CD4-positive, alpha-beta T cell treated with Interleukin-12 subunit alpha and Interleukin-12 subunit beta, for 1 hour (primary cell): ENCODE data around the gene TMCC2.
"Not testable (repeated sequence)": the region's sequence is repeated elsewhere in the genome, so short reads cannot be mapped to it uniquely, and the experiment has no call there.

Source experiments
- DNase-seq: peaks from one replicate; pipeline ENCODE4 v3.0.0-alpha.2; 2020

The TMCC2 gene

GRCh38 chr1:205216588-205216987 lies 11.2 kb upstream of the TMCC2 start:
- no peak for DNase-seq

GRCh38 chr1:205217418-205217817 lies 10.3 kb upstream of the TMCC2 start:
- DNase-seq, result no peak

DNA sequence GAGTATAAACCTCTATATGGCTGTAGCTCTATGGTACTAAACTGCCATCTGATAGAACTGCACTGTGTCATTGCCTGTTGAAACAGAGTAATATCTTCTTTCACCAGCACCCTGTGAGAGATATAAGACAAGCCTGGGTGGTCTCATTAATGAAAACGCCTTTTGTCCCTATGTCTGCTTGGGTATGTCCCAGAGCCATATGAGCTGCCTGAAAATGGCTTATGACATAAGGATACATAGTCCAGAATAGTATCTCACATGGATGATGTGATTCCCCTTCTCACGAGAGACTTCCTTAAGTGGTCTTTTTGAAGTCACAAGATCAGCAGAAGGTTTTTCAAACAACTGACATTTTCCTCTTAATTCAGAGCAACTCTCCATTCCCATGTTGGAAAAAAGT lies 7.3 kb upstream of the TMCC2 start:
- no peak for DNase-seq

DNA sequence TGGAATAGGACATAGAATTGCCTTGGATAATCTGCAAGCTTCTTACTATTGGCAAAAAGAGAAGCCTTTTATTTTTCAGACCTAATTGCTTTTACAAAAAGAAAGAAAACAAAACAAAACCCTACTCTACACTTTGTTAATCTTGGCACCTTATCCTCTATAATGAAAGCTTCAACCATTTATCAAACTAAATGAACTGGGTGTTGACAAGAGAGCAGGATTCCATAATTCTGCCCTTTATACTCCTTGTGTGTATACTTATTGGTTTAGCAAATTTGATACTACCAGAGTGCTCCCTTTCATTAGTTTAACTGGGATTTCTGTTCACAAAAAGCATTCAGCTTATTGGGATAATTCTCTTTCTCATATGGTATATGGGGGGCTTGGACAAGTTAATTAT lies 3.0 kb upstream of the TMCC2 start:
- DNase-seq, result no peak

GRCh38 chr1:205225901-205226765 lies 1.6 kb upstream of the TMCC2 start:
- DNase-seq, result no peak

GRCh38 chr1:205226868-205227583 lies 720 bp upstream of the TMCC2 start:
- no peak for DNase-seq

GRCh38 chr1:205228093-205228521 lies 361 bp downstream of the TMCC2 start:
- no peak for DNase-seq

DNA sequence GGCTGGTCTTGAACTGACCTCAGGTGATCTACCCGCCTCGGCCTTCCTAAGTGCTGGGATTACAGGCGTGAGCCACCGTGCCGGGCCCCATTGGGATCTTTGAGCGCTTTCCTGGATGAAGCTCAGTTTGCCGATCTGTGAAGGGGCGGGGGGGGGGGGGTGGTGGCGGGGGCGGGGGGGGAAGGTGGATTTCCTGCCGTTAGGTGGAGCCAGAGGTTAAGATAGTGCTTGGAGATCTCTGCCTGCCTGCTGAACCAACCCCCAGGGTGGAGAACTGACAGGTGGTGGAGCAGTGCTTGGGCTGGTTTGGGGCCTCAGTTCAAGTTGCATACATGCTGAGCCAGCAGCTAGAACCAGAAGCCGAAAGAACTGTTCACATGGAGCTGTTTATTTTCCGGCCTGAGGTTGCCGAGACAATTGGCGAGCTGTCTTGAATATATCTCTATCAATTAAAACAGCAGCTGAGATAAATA lies 1.7 kb downstream of the TMCC2 start:
- DNase-seq, result peak; percentile 80

DNA sequence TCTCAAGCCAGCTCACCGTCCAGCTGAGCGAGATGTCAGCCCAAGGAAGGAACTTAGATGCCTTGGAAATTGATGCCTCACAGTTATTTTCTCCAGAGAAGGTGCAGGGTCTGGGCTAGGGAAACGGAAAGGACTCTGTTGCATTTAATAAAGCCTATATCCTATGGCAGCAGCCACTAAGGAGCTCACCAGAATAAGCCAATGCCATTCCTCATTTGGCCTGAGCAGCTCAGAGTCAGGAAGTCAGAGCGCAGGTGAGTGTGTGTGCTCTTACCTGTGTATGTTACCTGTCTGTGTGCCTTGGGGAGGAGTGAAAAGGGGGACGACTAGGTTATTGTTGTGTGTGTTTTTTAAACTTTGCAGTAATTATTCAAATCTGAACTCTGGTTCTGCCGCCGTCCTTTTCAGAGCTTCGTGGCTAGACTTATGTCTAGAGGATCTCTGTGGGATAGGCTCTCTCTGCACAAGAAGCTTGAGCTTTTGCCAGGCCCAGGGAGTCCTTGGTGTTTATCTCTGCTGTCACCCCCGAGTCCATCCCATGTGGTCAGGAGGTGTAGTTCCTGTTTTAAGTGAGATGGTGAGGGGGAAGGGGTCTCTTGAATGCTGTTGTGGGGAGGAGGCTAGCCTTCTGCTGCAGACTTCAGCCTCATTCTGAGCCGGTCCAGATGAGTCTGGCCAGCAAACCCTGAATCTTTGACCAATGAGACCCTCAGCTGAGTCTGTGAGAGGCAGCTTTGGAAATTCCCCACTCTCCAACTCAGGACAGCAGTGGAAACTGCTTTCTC lies 2.4 kb downstream of the TMCC2 start:
- DNase-seq, result no peak

- DNase-seq, result no peak
These were observed 3.2 kb downstream of the TMCC2 start for GRCh38 chr1:205230982-205231381.

GRCh38 chr1:205232127-205232820 lies 4.5 kb downstream of the TMCC2 start:
- no peak for DNase-seq

DNA sequence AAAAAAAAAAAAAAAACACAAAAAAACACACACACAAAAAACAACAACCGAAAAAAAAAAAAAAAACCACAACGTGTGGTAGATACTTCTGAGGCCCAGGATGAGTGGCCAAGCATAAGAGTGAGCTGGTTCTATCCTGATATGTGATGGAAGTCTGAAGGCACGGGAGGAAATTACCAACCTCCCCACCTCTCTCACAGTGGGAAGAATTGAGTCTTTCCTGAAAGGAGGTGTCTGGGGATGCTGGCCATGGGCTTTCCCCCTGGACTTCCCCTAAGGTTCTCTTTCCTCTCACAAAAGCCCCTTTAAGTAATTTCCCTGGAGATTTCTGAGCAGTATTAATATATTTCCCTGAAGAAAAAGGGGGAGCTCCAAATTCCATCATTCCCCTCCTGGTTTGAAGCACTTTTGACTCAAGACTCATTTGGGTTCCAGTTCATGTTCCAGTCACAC lies 5.2 kb downstream of the TMCC2 start:
- no peak for DNase-seq

GRCh38 chr1:205233986-205234385 lies 6.2 kb downstream of the TMCC2 start:
- not testable (repeated sequence) for DNase-seq

GRCh38 chr1:205235951-205236350 lies 8.2 kb downstream of the TMCC2 start:
- DNase-seq, result no peak

DNA sequence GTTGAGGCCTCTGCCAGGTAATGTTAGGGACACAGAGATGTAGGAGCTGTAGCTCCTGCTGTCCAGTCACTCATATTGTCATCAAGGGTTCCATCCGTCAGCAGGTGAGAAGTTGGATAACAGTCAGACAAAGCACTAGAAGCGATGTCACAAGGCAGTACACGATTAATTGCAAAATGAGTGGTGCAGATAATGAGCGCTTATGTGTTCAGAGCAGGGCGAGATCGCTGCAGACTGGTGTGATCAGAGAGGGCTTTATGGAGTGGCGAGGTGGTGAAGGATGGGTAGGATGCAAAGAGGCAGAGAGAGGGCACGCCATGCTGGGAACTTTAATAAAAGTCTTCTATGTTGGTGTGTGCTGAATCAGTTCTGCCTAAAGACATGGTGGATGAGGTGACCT lies 8.8 kb downstream of the TMCC2 start:
- no peak for DNase-seq

GRCh38 chr1:205236951-205237475 lies 9.3 kb downstream of the TMCC2 start:
- no peak for DNase-seq

DNA sequence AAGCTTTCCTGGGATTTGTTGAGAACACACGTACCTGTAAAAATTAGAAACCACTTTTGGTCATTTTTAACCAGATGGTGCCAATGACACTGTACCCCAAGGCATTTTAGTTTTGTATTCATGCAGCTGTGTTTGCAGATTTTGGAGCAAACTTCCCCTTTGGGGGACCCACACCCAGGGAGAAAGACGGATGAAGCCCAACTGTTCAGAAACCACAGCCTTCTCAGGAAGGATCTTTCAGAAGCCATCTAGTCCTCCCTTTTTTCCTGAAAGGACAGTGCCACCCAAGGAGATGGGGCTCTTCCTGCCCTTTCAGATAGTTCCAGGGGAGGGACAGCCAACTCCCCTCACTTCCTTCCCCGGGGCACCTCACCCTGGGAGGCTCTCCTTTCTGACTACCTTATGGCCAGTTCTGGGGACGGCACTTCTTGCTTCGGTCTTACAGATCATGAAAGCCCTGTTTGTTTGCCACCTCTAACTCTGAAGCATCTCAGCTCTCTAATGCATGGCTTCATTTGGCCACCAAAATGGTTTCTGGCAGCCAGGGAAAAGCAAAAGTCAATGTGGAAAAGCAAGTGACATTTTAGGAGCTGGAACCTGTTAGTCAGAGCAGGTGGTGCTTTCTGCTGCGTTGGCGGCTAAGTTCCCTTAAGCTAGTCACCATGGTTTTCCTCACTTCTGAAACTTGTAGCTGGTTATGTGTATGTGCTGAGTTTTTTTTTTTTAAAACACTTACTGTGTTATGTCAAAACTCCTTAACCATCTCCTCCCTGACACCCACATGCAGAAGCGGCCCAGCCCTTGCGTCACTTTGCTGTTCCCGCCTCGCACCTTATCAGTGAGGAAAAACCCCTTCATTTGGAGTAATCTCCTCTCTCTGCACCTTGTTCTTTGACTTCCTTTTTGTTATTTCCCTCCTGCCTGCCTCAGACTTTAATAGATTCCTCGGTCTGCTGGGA lies 10.1 kb downstream of the TMCC2 start:
- no peak for DNase-seq

DNA sequence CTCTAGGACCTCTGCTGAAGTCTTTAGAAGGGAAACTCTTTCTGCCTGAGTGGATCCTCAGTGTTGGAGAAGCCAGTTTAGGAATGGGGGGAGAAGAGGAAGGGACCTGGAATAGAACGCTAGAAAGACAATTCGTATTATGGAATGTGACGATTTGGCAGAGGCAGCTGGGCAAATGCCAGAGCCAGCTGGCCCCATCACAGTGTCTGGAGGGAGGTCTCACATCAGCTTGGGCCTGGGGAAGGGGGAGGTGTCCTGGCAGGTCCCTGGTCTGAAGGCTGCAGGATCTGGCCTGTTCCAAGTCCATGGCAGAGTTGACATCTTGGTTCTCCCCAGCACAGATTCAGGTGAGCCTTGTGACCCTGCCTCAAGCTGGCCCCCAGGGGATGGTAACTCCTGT lies 11.3 kb downstream of the TMCC2 start:
- DNase-seq, result no peak

GRCh38 chr1:205240118-205240517 lies 12.4 kb downstream of the TMCC2 start:
- no peak for DNase-seq

DNA sequence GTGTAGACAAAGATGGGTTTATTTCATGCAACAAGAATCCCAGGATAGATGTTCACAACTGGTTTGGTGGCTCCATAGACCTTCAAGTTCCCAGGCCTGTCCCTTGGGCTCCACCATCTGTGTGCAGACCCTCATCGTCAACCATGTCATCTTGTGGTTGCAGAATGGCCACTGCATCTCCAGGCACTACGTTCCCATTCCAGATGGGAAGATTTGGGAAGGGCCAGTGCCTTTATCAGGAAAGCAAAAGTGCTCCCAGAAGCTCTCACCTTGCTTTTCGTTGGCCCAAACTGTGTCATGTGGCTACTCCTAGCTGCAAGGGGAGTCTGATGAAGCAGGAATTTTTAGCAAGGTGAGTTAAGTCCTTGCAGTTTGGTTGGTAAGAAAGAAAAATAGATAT lies 12.8 kb downstream of the TMCC2 start:
- DNase-seq, result no peak

DNA sequence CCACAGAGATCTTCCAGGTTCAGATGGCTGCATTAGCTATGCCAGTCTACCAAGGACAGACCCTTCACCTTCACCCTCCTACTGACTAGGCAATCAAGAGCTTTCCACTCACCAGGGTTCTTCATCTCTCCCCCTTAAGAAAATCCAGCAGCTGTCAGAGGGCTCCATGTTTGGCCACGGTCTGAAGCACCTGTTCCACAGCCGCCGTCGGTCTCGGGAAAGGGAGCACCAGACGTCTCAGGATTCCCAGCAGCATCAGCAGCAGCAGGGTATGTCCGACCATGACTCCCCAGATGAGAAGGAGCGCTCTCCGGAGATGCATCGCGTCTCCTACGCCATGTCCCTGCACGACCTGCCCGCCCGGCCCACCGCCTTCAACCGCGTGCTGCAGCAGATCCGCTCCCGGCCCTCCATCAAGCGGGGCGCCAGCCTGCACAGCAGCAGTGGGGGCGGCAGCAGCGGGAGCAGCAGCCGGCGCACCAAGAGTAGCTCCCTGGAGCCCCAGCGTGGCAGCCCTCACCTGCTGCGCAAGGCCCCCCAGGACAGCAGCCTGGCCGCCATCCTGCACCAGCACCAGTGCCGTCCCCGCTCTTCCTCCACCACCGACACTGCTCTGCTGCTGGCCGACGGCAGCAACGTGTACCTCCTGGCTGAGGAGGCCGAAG lies 13.8 kb downstream of the TMCC2 start:
- no peak for DNase-seq
